H9 (cell line): ENCODE measurements around the gene EPOP. TPM values are rescaled to one million over a fixed set of nuclear protein-coding genes. Genes with fewer than 3 reads are reported as not detected.

Experiments used
- DNase-seq: peaks from one replicate; pipeline ENCODE4 v3.0.0-alpha.2; 2017
- H2AFZ ChIP-seq: one replicate; pipeline ENCODE4 v1.6.1; 2013; ENCODE audit warnings: mild to moderate bottlenecking, low read length, control low read depth, moderate library complexity
- H2AK5ac ChIP-seq: 2 replicates; pipeline ENCODE4 v1.6.1; 2013; ENCODE audit warnings: low read length, control low read depth, mixed read lengths; ENCODE audit not compliant: insufficient read length
- H2BK120ac ChIP-seq: one replicate; pipeline ENCODE4 v1.6.1; 2013; ENCODE audit warnings: low read depth, mild to moderate bottlenecking, low read length, control low read depth, inconsistent platforms; ENCODE audit not compliant: poor library complexity, severe bottlenecking
- H2BK12ac ChIP-seq: 2 replicates; pipeline ENCODE4 v1.6.1; 2013; ENCODE audit warnings: low read length, control low read depth, mixed read lengths, low read depth; ENCODE audit not compliant: insufficient read length
- H2BK15ac ChIP-seq: 2 replicates; pipeline ENCODE4 v1.6.1; 2013; ENCODE audit warnings: low read depth, low read length, control low read depth
- H2BK20ac ChIP-seq: one replicate; pipeline ENCODE4 v1.6.1; 2013; ENCODE audit warnings: low read depth, mild to moderate bottlenecking, low read length, control low read depth, inconsistent platforms; ENCODE audit not compliant: poor library complexity, severe bottlenecking
- H2BK5ac ChIP-seq: 2 replicates; pipeline ENCODE4 v1.6.1; 2013; ENCODE audit warnings: low read length, control low read depth, mixed read lengths; ENCODE audit not compliant: insufficient read length
- H3K14ac ChIP-seq: 2 replicates; pipeline ENCODE4 v1.6.1; 2013; ENCODE audit warnings: low read length, control low read depth; ENCODE audit not compliant: insufficient read depth
- H3K18ac ChIP-seq: 2 replicates; pipeline ENCODE4 v1.6.1; 2013; ENCODE audit warnings: low read depth, mild to moderate bottlenecking, mixed read lengths, low read length, control low read depth; ENCODE audit not compliant: insufficient read length
- H3K23ac ChIP-seq: 2 replicates; pipeline ENCODE4 v1.6.1; 2013; ENCODE audit warnings: low read length, control low read depth, mixed read lengths, low read depth; ENCODE audit not compliant: insufficient read length
- H3K23me2 ChIP-seq: 2 replicates; pipeline ENCODE4 v1.6.1; 2013; ENCODE audit warnings: low read depth, mild to moderate bottlenecking, mixed read lengths, low read length, control low read depth; ENCODE audit not compliant: insufficient read length, poor library complexity, severe bottlenecking
- H3K27ac ChIP-seq: 2 replicates; pipeline ENCODE4 v1.5.1; 2013; ENCODE audit warnings: low read length, control low read depth, mixed read lengths, low read depth; ENCODE audit not compliant: insufficient read length
- H3K27me3 ChIP-seq: 2 replicates; pipeline ENCODE4 v1.6.1; 2013; ENCODE audit warnings: low read length, control low read depth, inconsistent platforms; ENCODE audit not compliant: insufficient read depth
- H3K4ac ChIP-seq: 2 replicates; pipeline ENCODE4 v1.6.1; 2013; ENCODE audit warnings: low read depth, mild to moderate bottlenecking, control low read depth, inconsistent platforms, low read length, moderate library complexity
- H3K4me1 ChIP-seq: 2 replicates; pipeline ENCODE4 v1.6.1; 2013; ENCODE audit warnings: low read length, control low read depth, inconsistent platforms; ENCODE audit not compliant: insufficient read depth
- H3K4me2 ChIP-seq: 2 replicates; pipeline ENCODE4 v1.6.1; 2013; ENCODE audit warnings: low read length, control low read depth, mixed read lengths; ENCODE audit not compliant: insufficient read length, insufficient read depth
- H3K56ac ChIP-seq: 2 replicates; pipeline ENCODE4 v1.6.1; 2013; ENCODE audit warnings: low read depth, mild to moderate bottlenecking, mixed read lengths, low read length, control low read depth; ENCODE audit not compliant: insufficient read length
- H3K79me1 ChIP-seq: 2 replicates; pipeline ENCODE4 v1.6.1; 2013; ENCODE audit warnings: low read depth, mild to moderate bottlenecking, moderate library complexity, low read length, control low read depth, inconsistent platforms; ENCODE audit not compliant: insufficient read depth, poor library complexity, severe bottlenecking
- H3K79me2 ChIP-seq: 2 replicates; pipeline ENCODE4 v1.6.1; 2013; ENCODE audit warnings: low read length, control low read depth, inconsistent platforms; ENCODE audit not compliant: insufficient read depth
- H3K9ac ChIP-seq: 2 replicates; pipeline ENCODE4 v1.6.1; 2013; ENCODE audit warnings: low read length, control low read depth, mixed read lengths; ENCODE audit not compliant: insufficient read length; ENCODE audit errors: extremely low read depth
- H3K9me3 ChIP-seq: one replicate; pipeline ENCODE4 v1.6.1; 2013; ENCODE audit warnings: low read depth, low read length, inconsistent platforms; ENCODE audit not compliant: control insufficient read depth
- H3T11ph ChIP-seq: one replicate; pipeline ENCODE4 v1.6.1; 2013; ENCODE audit warnings: mild to moderate bottlenecking, low read length, control low read depth, inconsistent platforms
- H4K20me1 ChIP-seq: one replicate; pipeline ENCODE4 v1.6.1; 2013; ENCODE audit not compliant: control insufficient read depth, insufficient read length, insufficient read depth
- H4K5ac ChIP-seq: 2 replicates; pipeline ENCODE4 v1.6.1; 2013; ENCODE audit warnings: low read depth, mild to moderate bottlenecking, mixed read lengths, low read length, control low read depth; ENCODE audit not compliant: insufficient read length
- H4K8ac ChIP-seq: replicated peaks from 2 replicates; pipeline ENCODE4 v1.6.1; 2013; ENCODE audit warnings: low read length, control low read depth, mixed read lengths, low read depth; ENCODE audit not compliant: insufficient read length
- H4K91ac ChIP-seq: 2 replicates; pipeline ENCODE4 v1.6.1; 2013; ENCODE audit warnings: low read depth, mild to moderate bottlenecking, moderate library complexity, mixed read lengths, low read length, control low read depth; ENCODE audit not compliant: insufficient read length
- H3K27ac Mint-ChIP-seq, 3 experiments: 2 replicates in 2 of 3; 3 replicates in 1 of 3; pipeline ENCODE4 v1.8.0; 2020 to 2021; ENCODE audit warnings: mixed read lengths in 3 of 3, mild to moderate bottlenecking in 1 of 3, moderate library complexity in 1 of 3
- H3K27me3 Mint-ChIP-seq: 2 replicates; pipeline ENCODE4 v1.8.0; 2021; ENCODE audit warnings: low read depth, mild to moderate bottlenecking, moderate library complexity, mixed read lengths
- H3K36me3 Mint-ChIP-seq, 3 experiments: 2 replicates in 2 of 3; 3 replicates in 1 of 3; pipeline ENCODE4 v1.8.0; 2020 to 2021; ENCODE audit warnings: low read depth in 3 of 3, mixed read lengths in 3 of 3; ENCODE audit not compliant: insufficient read depth in 1 of 3
- H3K4me1 Mint-ChIP-seq, 2 experiments: 2 replicates each; pipeline ENCODE4 v1.8.0; 2020; ENCODE audit warnings: mixed read lengths in 2 of 2
- H3K4me3 Mint-ChIP-seq, 2 experiments: 2 replicates in 1 of 2; 3 replicates in 1 of 2; pipeline ENCODE4 v1.8.0; 2020 to 2021; ENCODE audit warnings: mild to moderate bottlenecking in 2 of 2, mixed read lengths in 2 of 2, moderate library complexity in 1 of 2
- H3K9me3 Mint-ChIP-seq, 2 experiments: 2 replicates in 1 of 2; 3 replicates in 1 of 2; pipeline ENCODE4 v1.8.0; 2020; ENCODE audit warnings: mild to moderate bottlenecking in 2 of 2, mixed read lengths in 2 of 2, moderate library complexity in 1 of 2
- WGBS: extraction: QIAGEN DNeasy Blood & Tissue Kit; methylation state at CpG from one replicate; pipeline ENCODE4 v1.1.7; 2013; ENCODE audit warnings: missing lambda C conversion rate, low lambda C conversion rate, mixed read lengths; ENCODE audit not compliant: insufficient read length; ENCODE audit errors: extremely low coverage; 5-methylcytosine and 5-hydroxymethylcytosine counted together
- long read RNA-seq: library from polyadenylated mRNA; unstranded; transcript quantifications from one replicate; pipeline ENCODE4 v2.0.0, GENCODE V29; 2020
- total RNA-seq: library from RNA; stranded (reverse); gene quantifications from 2 replicates; pipeline ENCODE4 v1.2.1, GENCODE V29; 2021
- TF ChIP-seq, protein P1 (sequence below): fragments of 200-600 bp; sonication (generic); conservative IDR thresholded peaks from 3 replicates; pipeline ENCODE4 v1.8.0; 2021; ENCODE audit warnings: antibody characterized with exemption, mild to moderate bottlenecking

EPOP gene
- total RNA-seq: 5.9 and 6.1 TPM in 2 replicates
- long read RNA-seq, partial matches to known transcripts: 0 of 1 reads
- long read RNA-seq, other reads (novel, unspliced or antisense): 0 of 1 reads

DNA sequence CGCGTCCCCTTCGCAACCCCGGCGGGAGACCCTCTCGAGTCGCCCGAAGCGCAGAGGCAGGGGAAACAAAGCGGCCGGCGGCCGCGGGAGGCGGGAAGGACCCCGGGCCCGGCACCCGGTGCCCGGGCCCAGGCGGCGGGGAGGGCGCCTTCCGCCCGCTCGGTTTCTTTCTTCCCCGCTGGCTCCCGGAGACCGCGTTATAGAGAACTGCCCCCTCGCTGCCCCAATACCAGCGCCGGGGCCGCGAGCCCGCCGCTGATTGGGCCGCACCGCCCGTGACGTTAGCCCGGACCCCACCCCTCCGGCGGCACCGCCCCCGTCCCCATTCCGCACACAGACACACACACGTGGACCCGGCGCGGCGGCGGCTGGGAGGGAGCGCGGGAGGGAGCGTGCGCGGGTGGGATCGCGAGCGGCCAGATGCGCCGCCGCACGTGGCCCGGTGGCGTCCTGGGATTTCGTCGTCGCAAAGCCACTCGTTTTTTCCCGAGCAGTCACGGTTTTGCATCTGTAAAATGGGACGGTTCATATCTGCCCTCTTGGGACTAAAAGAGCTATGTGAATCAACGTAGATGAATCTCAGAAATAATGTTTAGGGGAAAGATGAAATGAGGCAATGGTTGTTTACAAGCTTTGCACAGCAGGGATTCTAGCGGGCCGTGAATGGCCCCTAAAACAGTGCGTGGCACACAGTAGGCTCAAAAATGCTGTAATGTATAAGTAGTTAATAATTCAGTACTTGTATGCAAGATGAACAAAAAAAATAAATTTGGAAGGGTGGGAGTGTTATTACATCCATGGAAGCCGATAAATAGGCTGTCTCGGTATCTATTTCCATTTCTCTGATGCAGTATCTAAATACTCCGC lies at the start of gene EPOP:
TSS of gene EPOP (minus strand) at position 209 of the 867 bp plus-strand sequence. CDS start 462 bp downstream, outside the sequence.
- H3K56ac ChIP-seq: no peak within 1 kb of the TSS
- peak; percentile 92 for DNase-seq
- no peak within 1 kb of the TSS for H4K5ac ChIP-seq
- Mint-ChIP-seq H3K4me1 (peaks cover 26 to 28% of the 10 kb centered on the region in 2 experiments), H3K4me3 (peak within 1 kb of the TSS; percentile 35 to 75), H3K27ac (no peak within 1 kb of the TSS; a peak in 1 of 7 replicates), H3K27me3 (peaks cover 90% of the 10 kb centered on the region), H3K36me3 (no peaks in the 10 kb centered on the region; a peak in 1 of 7 replicates), H3K9me3 (no peaks in the 10 kb centered on the region; a peak in 2 of 5 replicates)
- H2BK15ac ChIP-seq: no peak within 1 kb of the TSS
- H3K27me3 ChIP-seq: peaks cover 54% of the 10 kb centered on the region
- no peaks in the 10 kb centered on the region for H3K9me3 ChIP-seq
- peaks cover 29% of the 10 kb centered on the region for H3K23me2 ChIP-seq
- TF ChIP-seq, protein P1, sequence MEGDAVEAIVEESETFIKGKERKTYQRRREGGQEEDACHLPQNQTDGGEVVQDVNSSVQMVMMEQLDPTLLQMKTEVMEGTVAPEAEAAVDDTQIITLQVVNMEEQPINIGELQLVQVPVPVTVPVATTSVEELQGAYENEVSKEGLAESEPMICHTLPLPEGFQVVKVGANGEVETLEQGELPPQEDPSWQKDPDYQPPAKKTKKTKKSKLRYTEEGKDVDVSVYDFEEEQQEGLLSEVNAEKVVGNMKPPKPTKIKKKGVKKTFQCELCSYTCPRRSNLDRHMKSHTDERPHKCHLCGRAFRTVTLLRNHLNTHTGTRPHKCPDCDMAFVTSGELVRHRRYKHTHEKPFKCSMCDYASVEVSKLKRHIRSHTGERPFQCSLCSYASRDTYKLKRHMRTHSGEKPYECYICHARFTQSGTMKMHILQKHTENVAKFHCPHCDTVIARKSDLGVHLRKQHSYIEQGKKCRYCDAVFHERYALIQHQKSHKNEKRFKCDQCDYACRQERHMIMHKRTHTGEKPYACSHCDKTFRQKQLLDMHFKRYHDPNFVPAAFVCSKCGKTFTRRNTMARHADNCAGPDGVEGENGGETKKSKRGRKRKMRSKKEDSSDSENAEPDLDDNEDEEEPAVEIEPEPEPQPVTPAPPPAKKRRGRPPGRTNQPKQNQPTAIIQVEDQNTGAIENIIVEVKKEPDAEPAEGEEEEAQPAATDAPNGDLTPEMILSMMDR: no peak
- H3K4me2 ChIP-seq: peak within 1 kb of the TSS; percentile 20
- no peaks in the 10 kb centered on the region for H3K79me2 ChIP-seq
- H2BK20ac ChIP-seq: no peak within 1 kb of the TSS
- no peak within 1 kb of the TSS for H4K91ac ChIP-seq
- no peak within 1 kb of the TSS; the same call in 1 of the 2 replicates for H3K14ac ChIP-seq
- H2BK12ac ChIP-seq: no peak within 1 kb of the TSS
- no peaks in the 10 kb centered on the region for H3K79me1 ChIP-seq
- no peak within 1 kb of the TSS for H4K8ac ChIP-seq
- no peak within 1 kb of the TSS for H3K9ac ChIP-seq
- H3T11ph ChIP-seq: no peak within 1 kb of the TSS
- no peak within 1 kb of the TSS for H3K23ac ChIP-seq
- no CpG with 5 or more reads among the region's 80 CpGs for WGBS
- H2AK5ac ChIP-seq: no peak within 1 kb of the TSS
- no peak within 1 kb of the TSS for H3K18ac ChIP-seq
- no peaks in the 10 kb centered on the region; the same call in 1 of the 2 replicates for H3K4me1 ChIP-seq
- H3K27ac ChIP-seq: no peak within 1 kb of the TSS
- H4K20me1 ChIP-seq: no peaks in the 10 kb centered on the region
- H3K4ac ChIP-seq: no peak within 1 kb of the TSS
- no peak within 1 kb of the TSS for H2AFZ ChIP-seq
- H2BK120ac ChIP-seq: no peak within 1 kb of the TSS
- H2BK5ac ChIP-seq: no peak within 1 kb of the TSS
